OCI-LY1 (cell line): ENCODE results near the gene VAMP4.

Experiments used
- EZH2 ChIP-seq: fragments of 200-600 bp; sonication (generic), shearing (Covaris generic); IDR thresholded peaks from 2 replicates; pipeline ENCODE4 v1.8.0; 2017; ENCODE audit warnings: borderline replicate concordance, mixed run types, mild to moderate bottlenecking, antibody characterized with exemption, low read length, moderate library complexity, mixed read lengths
- TF ChIP-seq, protein P1 (sequence below): fragments of 200-600 bp; sonication (generic), shearing (Covaris generic); IDR thresholded peaks from 2 replicates; pipeline ENCODE4 v1.5.1; 2017; ENCODE audit warnings: mild to moderate bottlenecking, antibody characterized with exemption, low read length, moderate library complexity, mixed read lengths

- TF ChIP-seq, protein P1, sequence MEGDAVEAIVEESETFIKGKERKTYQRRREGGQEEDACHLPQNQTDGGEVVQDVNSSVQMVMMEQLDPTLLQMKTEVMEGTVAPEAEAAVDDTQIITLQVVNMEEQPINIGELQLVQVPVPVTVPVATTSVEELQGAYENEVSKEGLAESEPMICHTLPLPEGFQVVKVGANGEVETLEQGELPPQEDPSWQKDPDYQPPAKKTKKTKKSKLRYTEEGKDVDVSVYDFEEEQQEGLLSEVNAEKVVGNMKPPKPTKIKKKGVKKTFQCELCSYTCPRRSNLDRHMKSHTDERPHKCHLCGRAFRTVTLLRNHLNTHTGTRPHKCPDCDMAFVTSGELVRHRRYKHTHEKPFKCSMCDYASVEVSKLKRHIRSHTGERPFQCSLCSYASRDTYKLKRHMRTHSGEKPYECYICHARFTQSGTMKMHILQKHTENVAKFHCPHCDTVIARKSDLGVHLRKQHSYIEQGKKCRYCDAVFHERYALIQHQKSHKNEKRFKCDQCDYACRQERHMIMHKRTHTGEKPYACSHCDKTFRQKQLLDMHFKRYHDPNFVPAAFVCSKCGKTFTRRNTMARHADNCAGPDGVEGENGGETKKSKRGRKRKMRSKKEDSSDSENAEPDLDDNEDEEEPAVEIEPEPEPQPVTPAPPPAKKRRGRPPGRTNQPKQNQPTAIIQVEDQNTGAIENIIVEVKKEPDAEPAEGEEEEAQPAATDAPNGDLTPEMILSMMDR, result no peak
- TF ChIP-seq EZH2, result no peak
Observed at GRCh38 chr1:171668372-171668771, 73.5 kb downstream of the VAMP4 start.
